ENCODE data around the gene ATP5F1C. TPM values are rescaled to one million over a fixed set of nuclear protein-coding genes. Genes with fewer than 3 reads are reported as not detected.
"Not testable (repeated sequence)": the region's sequence is repeated elsewhere in the genome, so short reads cannot be mapped to it uniquely, and the experiment has no call there.

ATP5F1C gene
- total RNA-seq, 1 donor from 2014 or later = 229 TPM

GRCh38 chr10:7767209-7767608, 20.8 kb upstream of the ATP5F1C start:
- Mint-ChIP-seq H3K4me3 (ENCODE audit: unreplicated experiment) (no peak overlapping the region), H3K36me3 (ENCODE audit: unreplicated experiment) (no peaks in the 10 kb centered on the region), H3K27me3 (ENCODE audit: unreplicated experiment) (peaks cover 2% of the 10 kb centered on the region), H3K9me3 (ENCODE audit: unreplicated experiment) (no peaks in the 10 kb centered on the region), H3K27ac (ENCODE audit: unreplicated experiment) (no peak overlapping the region), H3K4me1 (ENCODE audit: low read depth, unreplicated experiment) (peaks cover 5% of the 10 kb centered on the region)
- DNase-seq = no peak
- no peak for TF ChIP-seq CTCF (IDR thresholded peaks at IDR 0.05; ENCODE audit: partially characterized antibody, unreplicated experiment)

GRCh38 chr10:7768417-7768816, 19.6 kb upstream of the ATP5F1C start:
- H3K27ac Mint-ChIP-seq (ENCODE audit: unreplicated experiment) = no peak overlapping the region
- no peak for TF ChIP-seq CTCF (IDR thresholded peaks at IDR 0.05; ENCODE audit: partially characterized antibody, unreplicated experiment)
- H3K4me1 Mint-ChIP-seq (ENCODE audit: low read depth, unreplicated experiment) = peaks cover 5% of the 10 kb centered on the region
- H3K36me3 Mint-ChIP-seq (ENCODE audit: unreplicated experiment) = no peaks in the 10 kb centered on the region
- DNase-seq = no peak
- no peaks in the 10 kb centered on the region for H3K9me3 Mint-ChIP-seq (ENCODE audit: unreplicated experiment)
- no peak overlapping the region for H3K4me3 Mint-ChIP-seq (ENCODE audit: unreplicated experiment)
- H3K27me3 Mint-ChIP-seq (ENCODE audit: unreplicated experiment) = peaks cover 2% of the 10 kb centered on the region

- DNase-seq = no peak
- Mint-ChIP-seq H3K27ac (ENCODE audit: unreplicated experiment) (no peak overlapping the region), H3K9me3 (ENCODE audit: unreplicated experiment) (no peaks in the 10 kb centered on the region), H3K36me3 (ENCODE audit: unreplicated experiment) (peaks cover 4% of the 10 kb centered on the region), H3K27me3 (ENCODE audit: unreplicated experiment) (no peaks in the 10 kb centered on the region), H3K4me1 (ENCODE audit: low read depth, unreplicated experiment) (peaks cover 5% of the 10 kb centered on the region), H3K4me3 (ENCODE audit: unreplicated experiment) (no peak overlapping the region)
- no peak for TF ChIP-seq CTCF (IDR thresholded peaks at IDR 0.05; ENCODE audit: partially characterized antibody, unreplicated experiment)
These were observed 13.9 kb upstream of the ATP5F1C start for GRCh38 chr10:7773845-7774801.

GRCh38 chr10:7776777-7777176, 11.2 kb upstream of the ATP5F1C start:
- Mint-ChIP-seq H3K36me3 (ENCODE audit: unreplicated experiment) (peaks cover 4% of the 10 kb centered on the region), H3K4me3 (ENCODE audit: unreplicated experiment) (no peak overlapping the region), H3K27me3 (ENCODE audit: unreplicated experiment) (no peaks in the 10 kb centered on the region), H3K27ac (ENCODE audit: unreplicated experiment) (no peak overlapping the region), H3K9me3 (ENCODE audit: unreplicated experiment) (no peaks in the 10 kb centered on the region), H3K4me1 (ENCODE audit: low read depth, unreplicated experiment) (peaks cover 4% of the 10 kb centered on the region)
- no peak for TF ChIP-seq CTCF (IDR thresholded peaks at IDR 0.05; ENCODE audit: partially characterized antibody, unreplicated experiment)
- no peak for DNase-seq

GRCh38 chr10:7782194-7782593, 5.8 kb upstream of the ATP5F1C start:
- not testable (repeated sequence) for H3K4me1 Mint-ChIP-seq (ENCODE audit: low read depth, unreplicated experiment); DNase-seq; H3K9me3 Mint-ChIP-seq (ENCODE audit: unreplicated experiment); H3K27ac Mint-ChIP-seq (ENCODE audit: unreplicated experiment); H3K4me3 Mint-ChIP-seq (ENCODE audit: unreplicated experiment); H3K27me3 Mint-ChIP-seq (ENCODE audit: unreplicated experiment); H3K36me3 Mint-ChIP-seq (ENCODE audit: unreplicated experiment)
